Erythroblast (primary cell): ENCODE measurements around the gene APH1B.

Experiments
- GATA1 ChIP-seq: IDR thresholded peaks from 2 replicates; pipeline ENCODE4 v1.6.1; 2011; ENCODE audit warnings: low read depth, mild to moderate bottlenecking, control low read depth, low read length, moderate library complexity
- POLR2A ChIP-seq: IDR thresholded peaks from 2 replicates; pipeline ENCODE4 v1.6.1; 2011; ENCODE audit warnings: mild to moderate bottlenecking, low read length

- no peak for TF ChIP-seq POLR2A
- TF ChIP-seq GATA1: no peak
These were observed 16.1 kb upstream of the APH1B start for GRCh38 chr15:63261311-63261710.
